ENCODE measurements around the gene MYO5A.
"Not testable (repeated sequence)": the region's sequence is repeated elsewhere in the genome, so short reads cannot be mapped to it uniquely, and the experiment has no call there.

MYO5A gene

DNA sequence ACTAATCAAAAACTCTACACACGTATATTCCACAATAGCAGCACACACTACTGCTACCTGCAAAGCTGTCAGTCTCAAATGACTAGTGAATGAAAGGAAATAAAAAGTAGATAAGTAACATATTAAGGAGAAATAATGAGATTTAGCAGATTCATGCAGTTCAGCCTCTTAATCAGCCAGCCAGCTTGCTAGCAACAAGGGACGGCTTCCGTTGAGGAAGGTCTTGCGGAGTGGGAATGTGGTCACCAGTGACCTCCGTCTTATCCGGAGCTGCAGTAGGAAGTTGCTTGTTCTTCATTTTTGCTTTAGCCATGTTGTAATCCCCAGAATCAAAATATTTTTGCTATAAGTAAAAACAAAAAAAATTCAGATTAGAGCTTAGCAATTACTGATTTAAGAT lies 23.1 kb upstream of the MYO5A start:
- TF ChIP-seq GABPA (IDR thresholded peaks at IDR 0.05; ENCODE audit: low read depth) (no peak), POLR2AphosphoS5 (IDR thresholded peaks at IDR 0.05; ENCODE audit: low read depth) (peak; percentile 61; the same call in 1 of the 2 replicates), REST (IDR thresholded peaks at IDR 0.05; ENCODE audit: insufficient replicate concordance, low read depth) (no peak), SPI1 (IDR thresholded peaks at IDR 0.05; ENCODE audit: borderline replicate concordance, low read depth) (peak; percentile 48; the same call in 1 of the 2 replicates)
- Histone ChIP-seq H3K4me3 (replicated peaks; ENCODE audit: insufficient read depth, low read length) (no peak overlapping the region), H3K27me3 (ENCODE audit: insufficient read depth, poor library complexity, severe bottlenecking) (no peaks in the 10 kb centered on the region), H3K27ac (replicated peaks) (peak overlapping the region; percentile 71)
- DNase-seq (ENCODE audit: low read depth in 1 of 2, low spot score in 1 of 2): peak; percentile 78 to 92

DNA sequence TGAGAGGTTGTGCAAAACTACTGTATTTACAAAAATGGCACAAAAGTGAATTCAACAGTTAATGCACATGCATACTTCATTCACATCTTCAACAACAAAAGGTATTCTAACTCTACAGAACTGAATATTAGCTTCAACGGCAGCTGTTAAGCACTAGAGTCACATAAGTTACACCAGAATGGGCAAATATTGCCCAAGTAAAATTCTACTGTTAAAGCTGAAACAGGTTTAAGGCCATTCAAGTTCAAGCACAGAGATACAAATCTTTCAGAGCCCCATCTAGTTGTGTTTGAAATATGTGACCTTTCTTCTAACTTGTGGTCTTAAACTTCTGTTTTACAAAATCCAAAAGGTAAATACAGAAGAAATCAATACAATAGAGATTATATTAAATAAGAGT lies 22.5 kb upstream of the MYO5A start:
- not testable (repeated sequence) for H3K27me3 ChIP-seq (ENCODE audit: insufficient read depth, poor library complexity, severe bottlenecking); H3K4me3 ChIP-seq (replicated peaks; ENCODE audit: insufficient read depth, low read length); DNase-seq (ENCODE audit: low read depth in 1 of 2, low spot score in 1 of 2)
- H3K27ac ChIP-seq (replicated peaks): peak overlapping the region; percentile 71

DNA sequence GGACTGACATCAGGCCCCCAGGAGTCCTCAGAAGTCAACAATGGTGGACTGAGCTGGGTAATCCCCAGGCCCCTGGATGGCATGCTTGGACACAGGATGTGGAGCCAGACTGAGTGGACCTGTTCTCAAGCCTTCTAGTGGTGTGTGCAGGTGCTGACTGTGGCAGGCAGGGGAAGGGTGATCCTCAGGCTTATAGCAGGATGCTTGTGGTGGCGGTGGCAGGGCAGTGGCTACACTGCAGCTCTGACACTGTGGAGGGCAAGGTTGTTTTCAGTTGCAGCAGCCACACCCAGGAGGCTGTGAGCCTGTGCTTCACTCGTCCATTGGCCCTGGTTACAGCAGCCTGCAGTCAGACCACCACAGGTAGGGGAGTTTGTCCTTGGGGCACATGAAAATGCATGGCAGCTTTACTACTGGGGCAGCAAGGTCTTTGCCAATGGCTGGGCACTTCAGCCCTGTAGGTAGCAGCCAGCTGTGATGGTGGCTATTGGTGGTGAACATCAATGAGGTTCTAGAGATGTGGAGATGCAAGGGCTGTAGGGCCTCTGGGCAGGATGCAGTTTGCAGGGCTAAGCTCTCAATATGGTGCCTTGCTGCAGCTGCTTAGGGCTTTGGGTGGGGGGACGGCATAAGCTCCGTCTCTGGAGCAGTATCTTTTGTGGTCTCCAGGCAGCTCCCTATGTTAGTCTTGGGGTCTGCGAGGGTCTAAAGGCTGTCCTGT lies 17.5 kb upstream of the MYO5A start:
- no peak overlapping the region for H3K4me3 ChIP-seq (replicated peaks; ENCODE audit: insufficient read depth, low read length)
- H3K27me3 ChIP-seq (ENCODE audit: insufficient read depth, poor library complexity, severe bottlenecking): no peaks in the 10 kb centered on the region
- no peak overlapping the region for H3K27ac ChIP-seq (replicated peaks)
- DNase-seq (ENCODE audit: low read depth in 1 of 2, low spot score in 1 of 2): no peak
- no peak for TF ChIP-seq GABPA (IDR thresholded peaks at IDR 0.05; ENCODE audit: low read depth)
- no peak for TF ChIP-seq SPI1 (IDR thresholded peaks at IDR 0.05; ENCODE audit: borderline replicate concordance, low read depth)
- no peak for TF ChIP-seq REST (IDR thresholded peaks at IDR 0.05; ENCODE audit: insufficient replicate concordance, low read depth)
- TF ChIP-seq, protein P1, sequence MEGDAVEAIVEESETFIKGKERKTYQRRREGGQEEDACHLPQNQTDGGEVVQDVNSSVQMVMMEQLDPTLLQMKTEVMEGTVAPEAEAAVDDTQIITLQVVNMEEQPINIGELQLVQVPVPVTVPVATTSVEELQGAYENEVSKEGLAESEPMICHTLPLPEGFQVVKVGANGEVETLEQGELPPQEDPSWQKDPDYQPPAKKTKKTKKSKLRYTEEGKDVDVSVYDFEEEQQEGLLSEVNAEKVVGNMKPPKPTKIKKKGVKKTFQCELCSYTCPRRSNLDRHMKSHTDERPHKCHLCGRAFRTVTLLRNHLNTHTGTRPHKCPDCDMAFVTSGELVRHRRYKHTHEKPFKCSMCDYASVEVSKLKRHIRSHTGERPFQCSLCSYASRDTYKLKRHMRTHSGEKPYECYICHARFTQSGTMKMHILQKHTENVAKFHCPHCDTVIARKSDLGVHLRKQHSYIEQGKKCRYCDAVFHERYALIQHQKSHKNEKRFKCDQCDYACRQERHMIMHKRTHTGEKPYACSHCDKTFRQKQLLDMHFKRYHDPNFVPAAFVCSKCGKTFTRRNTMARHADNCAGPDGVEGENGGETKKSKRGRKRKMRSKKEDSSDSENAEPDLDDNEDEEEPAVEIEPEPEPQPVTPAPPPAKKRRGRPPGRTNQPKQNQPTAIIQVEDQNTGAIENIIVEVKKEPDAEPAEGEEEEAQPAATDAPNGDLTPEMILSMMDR (IDR thresholded peaks at IDR 0.05; ENCODE audit: insufficient read depth, low read length): no peak
- peak; percentile 66; the same call in 1 of the 2 replicates for TF ChIP-seq POLR2AphosphoS5 (IDR thresholded peaks at IDR 0.05; ENCODE audit: low read depth)

GRCh38 chr15:52540374-52541012 lies 11.8 kb upstream of the MYO5A start:
- H3K27me3 ChIP-seq (ENCODE audit: insufficient read depth, poor library complexity, severe bottlenecking): no peaks in the 10 kb centered on the region
- H3K4me3 ChIP-seq (replicated peaks; ENCODE audit: insufficient read depth, low read length): no peak overlapping the region
- no peak overlapping the region for H3K27ac ChIP-seq (replicated peaks)
- TF ChIP-seq, protein P1 (IDR thresholded peaks at IDR 0.05; ENCODE audit: insufficient read depth, low read length): no peak
- TF ChIP-seq SPI1 (IDR thresholded peaks at IDR 0.05; ENCODE audit: borderline replicate concordance, low read depth): no peak
- no peak for DNase-seq (ENCODE audit: low read depth in 1 of 2, low spot score in 1 of 2)
